ENCODE results near the gene POLR3B.

DNA sequence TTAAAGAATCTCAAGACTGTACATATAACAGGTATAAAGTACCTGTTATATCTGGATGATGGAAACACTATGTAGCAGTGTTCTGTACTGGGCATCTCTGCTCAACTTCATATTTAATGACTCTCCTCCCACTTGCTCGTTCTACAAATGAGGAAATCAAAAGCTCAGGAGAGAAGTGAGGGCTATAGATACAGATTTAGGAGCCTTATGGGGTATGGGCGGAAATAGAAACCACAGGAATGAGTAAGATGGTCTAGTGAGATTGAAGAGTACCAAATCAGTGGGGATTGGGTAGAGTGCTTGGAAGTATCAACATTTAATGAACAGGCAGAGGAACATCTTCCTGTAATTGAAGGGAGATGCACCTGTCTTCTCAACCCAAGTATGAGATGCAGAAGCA, 23.8 kb upstream of the POLR3B start:
- TF ChIP-seq, protein P1, sequence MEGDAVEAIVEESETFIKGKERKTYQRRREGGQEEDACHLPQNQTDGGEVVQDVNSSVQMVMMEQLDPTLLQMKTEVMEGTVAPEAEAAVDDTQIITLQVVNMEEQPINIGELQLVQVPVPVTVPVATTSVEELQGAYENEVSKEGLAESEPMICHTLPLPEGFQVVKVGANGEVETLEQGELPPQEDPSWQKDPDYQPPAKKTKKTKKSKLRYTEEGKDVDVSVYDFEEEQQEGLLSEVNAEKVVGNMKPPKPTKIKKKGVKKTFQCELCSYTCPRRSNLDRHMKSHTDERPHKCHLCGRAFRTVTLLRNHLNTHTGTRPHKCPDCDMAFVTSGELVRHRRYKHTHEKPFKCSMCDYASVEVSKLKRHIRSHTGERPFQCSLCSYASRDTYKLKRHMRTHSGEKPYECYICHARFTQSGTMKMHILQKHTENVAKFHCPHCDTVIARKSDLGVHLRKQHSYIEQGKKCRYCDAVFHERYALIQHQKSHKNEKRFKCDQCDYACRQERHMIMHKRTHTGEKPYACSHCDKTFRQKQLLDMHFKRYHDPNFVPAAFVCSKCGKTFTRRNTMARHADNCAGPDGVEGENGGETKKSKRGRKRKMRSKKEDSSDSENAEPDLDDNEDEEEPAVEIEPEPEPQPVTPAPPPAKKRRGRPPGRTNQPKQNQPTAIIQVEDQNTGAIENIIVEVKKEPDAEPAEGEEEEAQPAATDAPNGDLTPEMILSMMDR (IDR thresholded peaks at IDR 0.05) = no peak
- no peak for TF ChIP-seq POLR2A (IDR thresholded peaks at IDR 0.05)
